Endothelial cell of umbilical vein (primary cell): ENCODE data around the gene CHD9NB. TPM values are rescaled to one million over a fixed set of nuclear protein-coding genes. Genes with fewer than 3 reads are reported as not detected.

Experiments
- BruUV-seq: library from RNA; stranded (reverse); fragments of 400-500 nt; replicated peaks from 2 replicates; lab custom pipeline; 2021; lab: Mats Ljungman, UMichigan
- CTCF ChIA-PET: fragments of 300-600, 350-600 bp; sonication (Branson Sonifier 250); formaldehyde crosslinking; loops from one replicate; lab custom pipeline; 2021; ENCODE audit warnings: antibody characterized with exemption, inconsistent platforms; lab: Charles Lee
- POLR2A ChIA-PET: fragments of 300-600, 350-600 bp; sonication (Branson Sonifier 250); formaldehyde crosslinking; loops from one replicate; lab custom pipeline; 2021; ENCODE audit warnings: antibody characterized with exemption, inconsistent platforms; lab: Charles Lee
- DNase-seq: peaks from one replicate; pipeline ENCODE4 v3.0.0-alpha.2; 2011; ENCODE audit warnings: low read depth, low spot score
- FAIRE-seq: peaks from 2 replicates; lab custom pipeline; 2011; peaks lifted over from hg19 to GRCh38; lab: Jason Lieb, UNC
- H2AFZ ChIP-seq: 2 replicates; pipeline ENCODE4 v1.6.0; 2012; ENCODE audit warnings: low read depth, low read length, control low read depth, inconsistent platforms
- H3K27ac ChIP-seq: 2 replicates; pipeline ENCODE4 v1.5.1; 2011; ENCODE audit warnings: low read depth, mild to moderate bottlenecking, control low read depth, low read length, moderate library complexity; ENCODE audit not compliant: insufficient read depth
- H3K27me3 ChIP-seq, 2 experiments: 2 replicates each; pipeline versions ENCODE4 v1.6.0 to v1.6.1; 2011; ENCODE audit warnings: low read length in 2 of 2, mixed read lengths in 1 of 2; ENCODE audit not compliant: control insufficient read depth in 2 of 2, insufficient read depth in 2 of 2
- H3K36me3 ChIP-seq, 2 experiments: 2 replicates in 1 of 2; 3 replicates in 1 of 2; pipeline ENCODE4 v1.5.1; 2011; ENCODE audit warnings: low read length in 2 of 2, mild to moderate bottlenecking in 1 of 2, moderate library complexity in 1 of 2; ENCODE audit not compliant: control insufficient read depth in 2 of 2, insufficient read depth in 2 of 2; ENCODE audit errors: extremely low read depth in 1 of 2
- H3K4me1 ChIP-seq: 3 replicates; pipeline ENCODE4 v1.5.1; 2011; ENCODE audit warnings: mild to moderate bottlenecking, low read length; ENCODE audit not compliant: control insufficient read depth, insufficient read depth; ENCODE audit errors: extremely low read depth
- H3K4me2 ChIP-seq: 2 replicates; pipeline ENCODE4 v1.6.1; 2011; ENCODE audit warnings: low read length, control low read depth, mixed read lengths; ENCODE audit not compliant: insufficient read depth
- H3K4me3 ChIP-seq, 3 experiments: fragments of 200-600 bp in 1 of 3; sonication (generic), shearing (Covaris generic) in 1 of 3; replicated peaks in 1 of 3; 2 replicates each; pipeline ENCODE4 v1.5.1; 2011 to 2016; ENCODE audit warnings: control low read depth in 3 of 3, low read length in 3 of 3, mild to moderate bottlenecking in 2 of 3, inconsistent platforms in 1 of 3, low read depth in 1 of 3, moderate library complexity in 1 of 3; ENCODE audit not compliant: insufficient read depth in 1 of 3
- H3K79me2 ChIP-seq: 2 replicates; pipeline ENCODE4 v1.6.0; 2012; ENCODE audit warnings: low read length, inconsistent platforms; ENCODE audit not compliant: control insufficient read depth, insufficient read depth
- H3K9ac ChIP-seq: replicated peaks from 2 replicates; pipeline ENCODE3; 2011; ENCODE audit warnings: low read length, control low read depth; ENCODE audit not compliant: insufficient read depth; ENCODE audit errors: extremely low read depth
- H3K9me1 ChIP-seq: replicated peaks from 3 replicates; pipeline ENCODE4 v1.6.0; 2011; ENCODE audit warnings: mild to moderate bottlenecking, low read length; ENCODE audit not compliant: control insufficient read depth, insufficient read depth; ENCODE audit errors: extremely low read depth
- H3K9me3 ChIP-seq: replicated peaks from 2 replicates; pipeline ENCODE4 v1.5.1; 2012; ENCODE audit warnings: low read length, inconsistent platforms; ENCODE audit not compliant: control insufficient read depth, insufficient read depth
- H4K20me1 ChIP-seq: replicated peaks from 2 replicates; pipeline ENCODE3; 2011; ENCODE audit warnings: mild to moderate bottlenecking, low read length; ENCODE audit not compliant: control insufficient read depth, insufficient read depth; ENCODE audit errors: extremely low read depth
- EZH2 ChIP-seq: IDR thresholded peaks from 2 replicates; pipeline ENCODE4 v1.6.1; 2012; ENCODE audit warnings: borderline replicate concordance, low read depth, mild to moderate bottlenecking, moderate library complexity, low read length, inconsistent platforms; ENCODE audit not compliant: severe bottlenecking
- FOS ChIP-seq: IDR thresholded peaks from 2 replicates; pipeline ENCODE4 v1.6.1; 2011; ENCODE audit warnings: mild to moderate bottlenecking, low read length, moderate library complexity, borderline replicate concordance; ENCODE audit not compliant: insufficient read depth
- GATA2 ChIP-seq: IDR thresholded peaks from 2 replicates; pipeline ENCODE4 v1.7.0; 2011; ENCODE audit warnings: low read depth, mild to moderate bottlenecking, moderate library complexity, mixed read lengths, low read length; ENCODE audit not compliant: insufficient read length, insufficient read depth
- JUN ChIP-seq: IDR thresholded peaks from 2 replicates; pipeline ENCODE4 v1.6.1; 2011; ENCODE audit warnings: borderline replicate concordance, low read depth; ENCODE audit not compliant: insufficient read length, insufficient read depth
- MAX ChIP-seq: IDR thresholded peaks from 2 replicates; pipeline ENCODE4 v1.6.1; 2011; ENCODE audit not compliant: insufficient read depth, insufficient read length
- MYC ChIP-seq: IDR thresholded peaks from one replicate; pipeline ENCODE4 v1.6.1; 2011; ENCODE audit warnings: mild to moderate bottlenecking, low read depth, low read length
- POLR2A ChIP-seq: IDR thresholded peaks from 2 replicates; pipeline ENCODE4 v1.6.1; 2012; ENCODE audit warnings: low read depth, mild to moderate bottlenecking, control low read depth, low read length
- POLR2AphosphoS5 ChIP-seq: IDR thresholded peaks from 2 replicates; pipeline ENCODE4 v1.6.1; 2012; ENCODE audit warnings: low read depth, mild to moderate bottlenecking, control low read depth, low read length, moderate library complexity; ENCODE audit not compliant: insufficient read depth
- dilution Hi-C: fragments of 300-500 bp; cut with MboI; formaldehyde crosslinking; loops from one replicate; pipeline ENCODE4 v1.15.0; 2019; ENCODE audit warnings: low sequenced_read_pairs; ENCODE audit not compliant: extremely low pct_ligation_motif_present
- intact Hi-C: fragments of 100-400 bp; cut with micrococcal nuclease; formaldehyde crosslinking; loops from one replicate; pipeline ENCODE4 v1.10.0; 2022
- polyA plus RNA-seq, 4 experiments: library from polyadenylated mRNA; depleted of rRNA in 3 of 4; stranded (reverse) in 3 of 4; unstranded in 1 of 4; fragments of >200 nt; gene quantifications; 2 replicates each; pipeline versions ENCODE4 v1.2.1 to v1.2.3, GENCODE V29; 2011 to 2012; ENCODE audit warnings: missing spikeins in 1 of 4
- total RNA-seq: library from RNA; stranded (reverse); gene quantifications from 2 replicates; pipeline ENCODE4 v1.2.3, GENCODE V29; 2021

The CHD9NB gene
- total and polyA plus RNA-seq, 2 donors (not counting 3 experiments of a cell fraction or from before 2014, with no cell fraction given), result 0.44 to 0.66 TPM

GRCh38 chr16:53100889-53101288, 48.2 kb upstream of the CHD9NB start:
- Histone ChIP-seq H3K4me2 (no peak overlapping the region), H3K9me1 (no peaks in the 10 kb centered on the region), H3K9me3 (no peaks in the 10 kb centered on the region), H4K20me1 (no peaks in the 10 kb centered on the region), H3K4me1 (peaks cover 43% of the 10 kb centered on the region), H3K79me2 (peaks cover 6% of the 10 kb centered on the region), H3K4me3 (no peak overlapping the region), H3K9ac (no peak overlapping the region), H3K36me3 (no peaks in the 10 kb centered on the region), H2AFZ (no peak overlapping the region), H3K27me3 (no peaks in the 10 kb centered on the region), H3K27ac (peak overlapping the region; percentile 98)
- FAIRE-seq (no peak), DNase-seq (no peak)
- POLR2A ChIA-PET, result interaction anchor here (0.7 kb wide), 2 partner anchors 9 to 46 kb away, joined by 4 to 5 read pairs; partner anchors contain the start of gene CHD9
- CTCF ChIA-PET, result interaction anchor here (0.5 to 4.8 kb wide), 8 partner anchors 9 to 402 kb away, joined by 3 to 62 read pairs (median 4); partner anchors contain the start of genes AKTIP and CHD9
- intact Hi-C loops (no loop called here), dilution Hi-C loops (no loop called here)
- TF ChIP-seq MYC, result no peak
- TF ChIP-seq POLR2A, result no peak
- TF ChIP-seq GATA2, result no peak
- TF ChIP-seq EZH2, result no peak
- no peak for TF ChIP-seq FOS
- no peak for TF ChIP-seq POLR2AphosphoS5
- no TSS peak for BruUV-seq

GRCh38 chr16:53100131-53100748, 47.5 kb upstream of the CHD9NB start:
- peak overlapping the region; percentile 61 for H2AFZ ChIP-seq
- FAIRE-seq (no peak), DNase-seq (no peak)
- H3K4me1 ChIP-seq, result peaks cover 43% of the 10 kb centered on the region
- peak overlapping the region; percentile 66 for H3K4me2 ChIP-seq
- intact Hi-C loops, result no loop called here
- H3K27me3 ChIP-seq, result no peaks in the 10 kb centered on the region
- H3K9me1 ChIP-seq, result no peaks in the 10 kb centered on the region
- H3K9ac ChIP-seq, result peak overlapping the region; percentile 83
- peak overlapping the region in 2 of 3 experiments; percentile 18 to 23 for H3K4me3 ChIP-seq
- no TSS peak for BruUV-seq
- H3K79me2 ChIP-seq, result peaks cover 6% of the 10 kb centered on the region
- dilution Hi-C loops, result no loop called here
- ChIA-PET POLR2A (interaction anchor here (0.7 to 2.0 kb wide), 2 partner anchors 8 to 44 kb away, joined by 4 to 11 read pairs; partner anchors contain the start of gene CHD9), CTCF (interaction anchor here (0.6 to 4.8 kb wide), 10 partner anchors 10 to 403 kb away, joined by 3 to 62 read pairs (median 7); partner anchors contain the start of genes AKTIP and CHD9)
- TF ChIP-seq POLR2A (no peak), MYC (no peak), JUN (no peak), POLR2AphosphoS5 (no peak), MAX (no peak), GATA2 (no peak)
- no peaks in the 10 kb centered on the region for H4K20me1 ChIP-seq
- H3K27ac ChIP-seq, result peak overlapping the region; percentile 98
- H3K9me3 ChIP-seq, result no peaks in the 10 kb centered on the region
- H3K36me3 ChIP-seq, result no peaks in the 10 kb centered on the region
